Measurements from ENCODE around the gene SURF1.

DNA sequence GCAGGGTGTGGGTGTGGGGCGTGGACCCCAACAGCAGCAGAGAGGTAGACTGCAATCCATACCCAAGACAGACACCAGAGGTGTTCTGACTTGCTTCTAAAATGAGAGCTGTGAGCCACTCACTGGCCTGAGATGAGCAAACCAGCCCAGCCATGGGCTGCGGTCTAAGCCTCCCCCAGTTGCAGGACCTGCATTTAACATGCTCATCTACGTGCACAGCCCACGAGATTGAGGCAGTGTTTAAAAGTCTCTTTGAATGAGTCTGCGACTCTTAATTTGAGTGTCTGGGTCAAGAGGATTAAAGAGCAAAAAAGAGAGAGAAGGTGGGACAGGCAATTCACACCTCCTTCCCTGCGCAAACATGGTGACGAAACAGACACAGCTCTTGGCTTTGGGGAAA lies 13.6 kb upstream of the SURF1 start:
- TF ChIP-seq, protein P1, sequence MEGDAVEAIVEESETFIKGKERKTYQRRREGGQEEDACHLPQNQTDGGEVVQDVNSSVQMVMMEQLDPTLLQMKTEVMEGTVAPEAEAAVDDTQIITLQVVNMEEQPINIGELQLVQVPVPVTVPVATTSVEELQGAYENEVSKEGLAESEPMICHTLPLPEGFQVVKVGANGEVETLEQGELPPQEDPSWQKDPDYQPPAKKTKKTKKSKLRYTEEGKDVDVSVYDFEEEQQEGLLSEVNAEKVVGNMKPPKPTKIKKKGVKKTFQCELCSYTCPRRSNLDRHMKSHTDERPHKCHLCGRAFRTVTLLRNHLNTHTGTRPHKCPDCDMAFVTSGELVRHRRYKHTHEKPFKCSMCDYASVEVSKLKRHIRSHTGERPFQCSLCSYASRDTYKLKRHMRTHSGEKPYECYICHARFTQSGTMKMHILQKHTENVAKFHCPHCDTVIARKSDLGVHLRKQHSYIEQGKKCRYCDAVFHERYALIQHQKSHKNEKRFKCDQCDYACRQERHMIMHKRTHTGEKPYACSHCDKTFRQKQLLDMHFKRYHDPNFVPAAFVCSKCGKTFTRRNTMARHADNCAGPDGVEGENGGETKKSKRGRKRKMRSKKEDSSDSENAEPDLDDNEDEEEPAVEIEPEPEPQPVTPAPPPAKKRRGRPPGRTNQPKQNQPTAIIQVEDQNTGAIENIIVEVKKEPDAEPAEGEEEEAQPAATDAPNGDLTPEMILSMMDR (IDR thresholded peaks at IDR 0.05; ENCODE audit: low read length), result no peak
- no peak for TF ChIP-seq EZH2 (IDR thresholded peaks at IDR 0.05; ENCODE audit: borderline replicate concordance, low read length)

All from OCI-LY1 (cell line).